SH-SY5Y (cell line): ENCODE data around the gene TEFM.

ENCODE experiments used
- GATA2 ChIP-seq: IDR thresholded peaks from 2 replicates; pipeline ENCODE4 v1.6.1; 2011; ENCODE audit warnings: mild to moderate bottlenecking, low read depth, low read length
- GATA3 ChIP-seq: IDR thresholded peaks from 2 replicates; pipeline ENCODE4 v1.6.1; 2011; ENCODE audit warnings: low read depth, mild to moderate bottlenecking, low read length, moderate library complexity

- TF ChIP-seq GATA3 (no peak), GATA2 (no peak)
Observed at GRCh38 chr17:30913955-30914354, 7.9 kb upstream of the TEFM start.
